Suppressor macrophage treated with lipopolysaccharide for 1 hour (primary cell): ENCODE data around the gene SEC63.
"Not testable (repeated sequence)": the region's sequence is repeated elsewhere in the genome, so short reads cannot be mapped to it uniquely, and the experiment has no call there.

Source experiments
- DNase-seq, 3 donors: peaks; one replicate each; pipeline ENCODE4 v3.0.0-alpha.2; 2020 to 2022

The SEC63 gene

DNA sequence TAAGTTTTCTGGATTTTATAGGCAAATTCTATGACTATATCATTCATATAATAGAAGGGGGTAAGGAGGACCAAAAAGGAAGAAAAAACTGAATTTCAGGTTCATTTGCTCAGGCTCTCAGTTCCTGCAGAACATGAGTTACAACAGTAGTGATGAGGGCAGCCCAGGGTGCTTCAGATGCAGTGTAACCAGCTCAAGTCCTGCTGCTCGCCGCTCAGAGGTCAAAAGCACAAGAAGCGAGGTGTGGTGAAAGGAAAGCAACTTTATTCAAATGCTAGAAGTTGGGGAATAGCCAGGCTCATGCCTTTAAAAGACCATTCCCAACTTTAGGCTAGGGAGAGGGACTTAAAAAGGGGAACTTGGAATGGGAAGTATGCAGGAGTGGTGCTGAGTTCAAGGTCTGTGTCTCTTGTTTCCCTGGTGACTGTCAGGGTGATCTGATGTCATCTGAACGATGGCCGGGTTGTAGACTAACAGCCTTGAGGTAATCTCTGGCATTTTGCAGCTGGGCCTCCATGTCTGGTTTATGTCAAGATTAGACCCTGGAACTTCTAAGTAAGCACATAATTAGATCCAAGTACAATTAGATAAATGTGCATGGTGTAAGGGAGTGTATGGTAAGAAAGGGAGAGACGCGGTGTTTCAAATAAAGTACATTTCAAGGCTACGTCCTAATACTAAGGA lies 14.5 kb upstream of the SEC63 start:
- DNase-seq: peak; percentile 11 to 22 (median 15)

DNA sequence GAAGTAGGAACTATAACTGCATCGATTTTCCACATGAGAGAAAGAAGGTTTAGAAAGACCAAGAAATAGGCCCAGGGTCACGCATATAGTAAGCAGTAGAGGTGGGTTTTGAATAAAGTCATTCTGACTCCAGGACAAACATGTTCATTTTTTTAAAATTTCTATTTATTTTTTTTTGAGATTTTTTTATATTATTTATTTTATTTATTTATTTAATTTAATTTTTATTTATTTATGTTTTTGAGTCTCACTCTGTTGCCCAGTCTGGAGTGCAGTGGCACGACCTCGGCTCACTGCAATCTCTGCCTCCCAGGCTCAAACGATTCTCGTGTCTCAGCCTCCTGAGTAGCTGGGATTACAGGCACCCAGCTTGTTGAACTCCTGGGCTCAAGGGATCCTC lies 13.2 kb upstream of the SEC63 start:
- no peak for DNase-seq

DNA sequence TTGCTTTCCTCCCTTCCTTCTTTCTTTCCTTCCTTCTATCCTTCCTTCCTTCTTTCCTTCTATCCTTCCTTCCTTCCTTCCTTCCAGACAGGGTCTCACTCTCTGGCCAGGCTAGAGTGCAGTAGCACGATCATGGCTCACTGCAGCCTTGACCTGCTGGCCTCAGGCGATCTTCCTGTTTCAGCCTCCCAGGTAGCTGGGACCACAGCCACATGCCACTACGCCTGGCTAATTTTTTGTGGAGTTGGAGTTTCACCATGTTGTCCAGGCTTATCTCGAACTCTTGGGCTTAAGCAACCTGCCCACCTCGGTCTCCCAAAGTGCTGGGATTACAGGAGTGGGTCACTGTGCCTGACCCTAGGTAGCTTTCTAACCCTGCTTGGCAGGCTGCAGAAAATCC lies 12.2 kb upstream of the SEC63 start:
- DNase-seq: no peak

DNA sequence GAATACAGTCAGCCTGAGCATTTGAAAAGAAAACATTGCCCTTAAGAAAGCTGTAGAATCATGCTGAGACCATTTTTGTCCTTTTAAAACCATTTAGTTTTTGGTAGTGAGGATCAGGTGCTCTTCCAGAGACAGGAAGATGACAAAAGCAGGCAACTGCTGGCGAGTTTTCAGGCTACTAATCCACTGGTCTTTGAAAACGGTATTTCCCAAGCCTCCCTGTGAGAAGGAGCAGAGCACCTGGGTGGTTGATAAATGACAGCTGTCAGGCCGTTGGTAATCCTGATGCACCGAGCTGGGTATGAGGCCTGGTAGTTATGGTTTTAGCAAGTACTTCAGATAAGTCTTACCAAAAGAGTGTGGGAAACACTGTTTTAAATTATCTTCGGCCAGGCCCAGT lies 10.1 kb upstream of the SEC63 start:
- DNase-seq: no peak

DNA sequence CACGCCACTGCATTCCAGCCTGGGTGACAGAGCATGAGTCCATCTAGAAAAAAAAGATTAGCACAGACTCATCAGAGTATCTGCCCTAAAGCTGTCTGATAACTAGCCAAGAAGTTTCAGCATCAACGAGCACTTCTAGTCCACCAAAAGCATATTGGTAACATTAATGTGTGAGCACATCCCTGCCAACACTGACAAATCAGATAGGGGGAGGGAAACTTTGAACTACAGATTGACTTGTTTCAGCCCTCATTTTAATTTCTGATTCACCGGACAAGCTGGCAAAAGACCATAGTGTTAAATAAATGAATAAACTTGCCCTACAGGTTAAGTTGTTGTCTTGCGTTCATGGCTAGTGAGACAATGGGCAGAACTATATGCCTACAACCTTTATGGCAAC lies 7.7 kb upstream of the SEC63 start:
- DNase-seq: no peak

DNA sequence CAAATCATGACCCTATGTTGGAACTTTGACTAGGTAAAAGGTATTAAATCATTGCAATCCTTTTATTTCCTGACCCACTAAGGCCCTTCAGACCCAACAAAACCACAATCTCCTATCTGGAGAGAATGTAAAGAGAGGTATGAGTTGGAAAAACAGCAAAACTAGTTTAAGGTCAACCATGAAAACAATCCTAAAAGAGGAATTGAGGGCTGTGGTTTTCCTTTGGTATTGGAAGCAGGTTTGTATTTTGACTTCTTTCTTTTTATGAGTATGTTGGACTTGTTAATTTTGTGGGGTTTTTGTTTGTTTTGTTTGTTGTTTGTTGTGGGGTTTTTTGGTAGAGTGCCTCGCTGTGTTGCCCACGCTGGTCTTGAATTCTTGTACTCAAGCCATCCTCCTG lies 4.7 kb upstream of the SEC63 start:
- no peak for DNase-seq

DNA sequence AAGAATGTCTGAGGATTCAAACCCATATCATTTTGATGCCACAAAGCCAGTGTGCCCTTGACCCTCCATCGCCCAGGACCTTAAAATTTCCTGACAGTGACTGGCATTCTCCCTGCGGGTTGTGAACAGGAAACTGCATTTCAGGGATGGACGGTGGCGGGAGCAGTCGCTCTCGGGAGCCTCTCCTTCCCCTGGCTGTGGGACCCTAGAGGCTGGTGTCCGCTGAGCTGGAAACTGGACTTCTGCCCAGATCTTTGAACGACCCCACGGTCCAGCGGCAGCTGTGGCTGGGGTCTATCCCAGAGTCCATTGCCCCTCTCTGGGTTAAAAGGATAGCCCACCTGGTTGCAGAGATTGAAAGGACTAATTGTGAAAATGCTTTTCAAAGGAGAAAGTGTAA lies 1.4 kb upstream of the SEC63 start:
- no peak for DNase-seq

DNA sequence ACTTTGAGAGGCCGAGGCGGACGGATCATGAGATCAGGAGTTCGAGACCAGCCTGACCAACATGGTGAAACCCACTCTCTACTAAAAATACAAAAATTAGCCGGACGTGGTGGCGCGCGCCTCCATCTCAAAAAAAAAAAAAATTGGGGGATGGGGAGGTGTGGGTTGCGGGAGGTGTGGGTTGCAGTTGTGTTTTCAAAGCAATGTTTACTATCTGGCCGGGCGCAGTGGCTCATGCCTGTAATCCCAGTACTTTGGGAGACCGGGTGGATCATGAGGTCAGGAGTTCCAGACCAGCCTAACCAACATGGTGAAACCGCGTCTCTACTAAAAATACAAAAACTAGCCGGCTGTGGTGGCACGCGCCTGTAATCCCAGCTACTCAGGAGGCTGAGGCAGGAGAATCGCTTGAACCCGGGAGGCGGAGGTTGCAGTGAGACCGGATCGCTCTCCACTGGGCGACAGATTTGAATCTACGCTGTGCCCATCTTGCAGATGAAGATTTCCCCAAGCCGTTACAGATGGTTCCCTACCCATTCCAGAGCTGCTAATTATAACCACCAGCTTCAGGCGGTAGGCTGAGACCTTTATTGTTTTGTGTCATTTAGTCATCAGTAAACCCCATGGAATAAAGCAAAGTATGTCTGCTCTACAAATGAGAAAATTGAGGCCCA lies 818 bp upstream of the SEC63 start:
- DNase-seq: not testable (repeated sequence)

DNA sequence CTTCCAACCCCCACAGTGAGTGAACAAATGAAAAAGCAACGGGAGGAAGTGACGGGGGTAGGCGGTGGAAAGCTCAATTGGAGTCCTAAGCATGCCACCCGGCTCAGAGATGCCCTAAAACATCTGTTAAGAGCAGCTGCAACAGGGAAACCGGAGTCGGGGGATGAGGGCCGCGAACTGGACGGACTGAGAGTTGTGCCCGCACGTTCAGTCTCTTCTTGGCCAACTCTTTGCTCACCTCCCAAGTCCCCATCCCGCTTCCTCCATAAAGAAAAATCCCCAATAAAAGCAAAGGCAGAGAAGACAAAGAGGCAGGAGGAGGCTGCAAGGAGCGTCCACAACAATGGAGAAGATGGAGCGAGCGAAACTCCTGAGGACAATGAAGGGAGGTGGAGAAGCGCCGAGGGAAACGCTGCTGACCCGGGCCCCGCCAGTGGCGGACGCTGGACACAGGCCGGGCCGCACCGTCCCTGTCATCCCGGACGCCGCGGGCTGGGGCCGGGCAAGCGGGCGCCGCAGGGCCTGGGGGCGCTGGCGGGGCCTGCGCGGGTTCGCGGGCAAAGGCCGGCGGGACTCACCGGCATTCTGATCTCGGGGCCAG lies 600 bp downstream of the SEC63 start:
- DNase-seq: peak; percentile 79 to 85 (median 82)

DNA sequence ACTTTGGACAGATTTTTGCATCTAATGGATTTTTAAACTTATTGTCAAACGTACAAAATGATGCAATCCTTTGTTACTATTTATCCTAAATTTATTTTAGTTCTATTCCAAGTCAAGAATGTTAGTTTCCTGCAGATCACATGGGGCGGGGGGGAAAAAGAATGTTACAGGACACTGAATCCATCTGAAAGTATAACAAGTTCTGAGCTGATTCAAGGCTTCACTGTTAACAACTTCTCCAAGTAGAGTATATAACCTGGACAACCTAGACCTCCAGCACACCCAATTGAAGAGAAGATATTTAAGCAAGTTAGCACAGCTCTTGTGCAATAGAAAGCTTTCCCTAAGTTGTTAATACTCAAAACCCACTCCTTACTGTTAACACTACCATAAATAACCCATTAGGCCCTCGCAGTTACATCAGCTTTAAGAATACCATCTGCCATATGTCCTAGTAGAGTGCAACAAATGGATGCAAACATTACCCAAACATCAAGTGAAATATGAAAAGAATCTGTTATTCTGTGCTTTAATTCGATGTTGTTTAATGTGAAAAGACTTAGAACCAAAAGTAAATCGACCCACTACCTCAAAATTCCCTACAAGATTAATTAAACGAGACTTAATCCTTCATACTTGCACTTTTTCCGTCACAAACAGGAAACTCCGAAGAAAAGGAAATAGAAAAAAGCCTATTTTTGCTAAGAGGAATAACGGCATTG lies 1.3 kb downstream of the SEC63 start:
- DNase-seq: peak; percentile 48 to 75 (median 74)

DNA sequence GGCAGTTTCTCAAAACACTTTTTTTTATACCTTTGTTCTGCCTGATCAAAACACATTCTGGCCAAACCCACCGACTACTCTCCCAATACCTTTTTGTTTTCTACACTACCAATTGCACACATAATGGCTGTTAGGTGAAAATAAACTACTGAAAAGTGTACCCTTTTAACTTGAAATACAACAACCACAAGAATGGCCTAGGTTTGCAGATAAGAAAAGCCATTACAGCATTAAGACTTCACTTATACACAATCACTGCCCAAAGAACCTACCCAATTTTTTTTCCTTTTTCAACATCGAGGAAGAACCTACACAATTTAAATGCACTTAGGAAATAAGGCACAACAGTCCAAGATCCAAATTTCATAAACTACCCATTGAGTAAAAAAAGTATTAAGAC lies 1.8 kb downstream of the SEC63 start:
- DNase-seq: no peak

DNA sequence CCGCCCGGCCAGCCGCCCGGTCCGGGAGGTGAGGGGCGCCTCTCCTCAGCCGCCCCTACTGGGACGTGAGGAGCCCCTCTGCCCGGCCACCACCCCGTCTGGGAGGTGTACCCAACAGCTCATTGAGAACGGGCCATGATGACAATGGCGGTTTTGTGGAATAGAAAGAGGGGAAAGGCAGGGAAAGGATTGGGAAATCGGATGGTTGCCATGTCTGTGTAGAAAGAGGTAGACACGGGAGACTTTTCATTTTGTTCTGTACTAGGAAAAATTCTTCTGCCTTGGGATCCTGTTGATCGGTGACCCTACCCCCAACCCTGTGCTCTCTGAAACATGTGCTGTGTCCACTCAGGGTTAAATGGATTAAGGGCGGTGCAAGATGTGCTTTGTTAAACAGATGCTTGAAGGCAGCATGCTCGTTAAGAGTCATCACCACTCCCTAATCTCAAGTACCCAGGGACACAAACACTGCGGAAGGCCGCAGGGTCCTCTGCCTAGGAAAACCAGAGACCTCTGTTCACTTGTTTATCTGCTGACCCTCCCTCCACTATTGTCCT lies 4.1 kb downstream of the SEC63 start:
- not testable (repeated sequence) for DNase-seq

DNA sequence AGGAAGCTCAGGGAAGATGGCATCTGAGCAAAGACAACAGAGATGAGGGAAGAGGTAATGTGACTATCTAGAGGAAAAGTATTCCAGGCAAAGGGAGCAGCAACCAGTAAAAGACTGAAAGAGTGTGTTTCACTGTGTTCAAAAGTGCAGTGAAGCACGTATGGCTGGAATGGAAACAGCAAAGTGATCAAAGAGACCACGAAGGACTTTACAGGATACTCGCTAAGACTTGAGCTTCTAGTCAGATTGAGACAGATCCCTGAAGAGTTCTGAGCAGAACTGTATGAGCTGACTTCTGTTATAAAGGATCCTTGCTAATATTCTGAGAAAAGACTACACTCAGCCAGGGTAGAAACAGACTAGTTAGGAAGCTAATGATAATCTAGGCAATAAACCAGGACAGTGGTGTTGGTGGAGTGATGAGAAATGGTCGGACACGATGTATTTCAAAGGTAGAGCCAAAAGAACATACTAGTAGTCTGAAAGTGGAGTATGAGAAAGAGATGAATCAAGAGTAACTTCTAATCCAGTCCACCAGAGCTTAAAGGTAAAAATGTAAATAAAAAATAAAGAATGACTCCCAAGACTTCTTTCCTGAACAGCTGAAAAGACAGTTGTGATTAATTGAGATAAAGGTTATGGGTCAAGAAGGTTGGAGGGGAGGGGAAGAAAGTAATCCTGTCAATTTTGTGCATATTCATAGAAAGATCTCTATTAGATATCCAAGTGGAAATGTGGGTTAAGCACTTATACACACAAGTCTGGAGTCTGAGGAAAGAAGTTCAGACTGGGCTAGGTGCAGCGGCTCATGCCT lies 14.2 kb downstream of the SEC63 start:
- no peak for DNase-seq

DNA sequence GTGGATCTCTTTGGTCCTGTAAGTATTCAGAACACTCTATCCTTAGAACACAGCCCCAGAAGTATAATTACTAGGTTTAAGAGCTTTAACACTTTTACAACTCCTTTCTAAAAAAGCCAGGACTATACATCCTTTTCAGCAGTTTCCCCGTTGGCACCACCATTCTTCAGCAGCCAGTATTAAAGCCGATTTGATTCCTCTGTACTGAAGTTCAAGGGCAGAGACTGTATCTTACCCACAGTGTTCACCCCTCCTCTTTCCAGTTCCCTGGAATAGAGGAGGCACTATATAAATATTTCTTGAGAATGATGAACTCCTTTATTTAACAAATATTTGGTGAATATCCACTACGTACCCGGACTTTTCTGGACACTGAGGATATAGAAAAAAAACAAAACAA lies 15.9 kb downstream of the SEC63 start:
- no peak for DNase-seq

DNA sequence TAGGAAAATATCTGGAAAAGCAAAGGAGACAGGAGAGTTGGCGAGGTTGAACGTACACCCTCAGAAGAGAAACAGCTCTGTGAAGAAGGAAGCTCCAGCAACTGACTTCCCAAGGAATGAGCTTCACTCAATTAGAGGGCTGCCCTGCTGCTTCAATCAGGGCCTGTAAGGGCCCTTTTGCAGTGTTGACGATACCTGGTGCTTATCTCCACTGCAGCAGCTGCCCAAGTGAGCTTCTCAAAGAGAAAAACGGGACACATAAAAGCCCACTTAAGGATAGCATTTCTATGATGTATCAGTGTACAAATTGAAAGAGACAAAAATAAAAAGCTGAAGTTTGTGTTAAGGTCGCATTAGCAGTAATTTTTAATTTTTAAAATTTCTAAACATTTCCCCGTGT lies 16.4 kb downstream of the SEC63 start:
- no peak for DNase-seq

DNA sequence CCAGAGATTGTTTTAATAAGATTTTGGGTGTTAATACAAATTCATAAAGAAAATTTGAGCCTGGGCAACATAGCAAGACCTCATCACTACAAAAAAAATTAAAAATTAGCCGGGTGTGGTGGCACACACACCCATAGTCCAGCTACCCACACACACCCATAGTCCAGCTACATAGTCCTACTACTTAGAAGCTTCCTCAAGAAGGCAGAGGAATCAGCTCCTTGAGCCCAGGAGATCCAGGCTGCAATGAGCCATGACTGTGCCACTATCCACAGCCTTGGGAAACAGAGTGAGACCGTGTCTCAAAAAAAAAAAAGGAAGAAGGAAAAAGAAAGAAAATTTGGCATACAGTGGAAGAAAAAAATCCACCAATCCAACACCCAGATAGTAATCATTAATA lies 16.8 kb downstream of the SEC63 start:
- peak in 1 of 3 donors; percentile 9 for DNase-seq

DNA sequence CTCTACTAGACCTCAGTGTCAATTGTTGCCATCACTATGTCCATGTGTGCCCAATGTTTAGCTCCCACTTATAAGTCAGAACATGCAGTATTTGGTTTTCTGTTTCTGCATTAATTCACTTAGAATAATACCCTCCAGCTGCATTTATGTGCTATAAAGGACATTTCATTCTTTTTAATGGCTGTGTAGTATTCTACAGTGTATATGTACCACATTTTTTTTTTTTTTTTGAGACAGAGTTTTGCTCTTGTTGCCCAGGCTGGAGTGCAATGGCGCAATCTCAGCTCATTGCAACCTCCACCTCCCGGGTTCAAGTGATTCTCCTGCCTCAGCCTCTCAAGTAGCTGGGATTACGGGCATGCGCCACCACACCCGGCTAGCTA lies 21.1 kb downstream of the SEC63 start:
- not testable (repeated sequence) for DNase-seq

DNA sequence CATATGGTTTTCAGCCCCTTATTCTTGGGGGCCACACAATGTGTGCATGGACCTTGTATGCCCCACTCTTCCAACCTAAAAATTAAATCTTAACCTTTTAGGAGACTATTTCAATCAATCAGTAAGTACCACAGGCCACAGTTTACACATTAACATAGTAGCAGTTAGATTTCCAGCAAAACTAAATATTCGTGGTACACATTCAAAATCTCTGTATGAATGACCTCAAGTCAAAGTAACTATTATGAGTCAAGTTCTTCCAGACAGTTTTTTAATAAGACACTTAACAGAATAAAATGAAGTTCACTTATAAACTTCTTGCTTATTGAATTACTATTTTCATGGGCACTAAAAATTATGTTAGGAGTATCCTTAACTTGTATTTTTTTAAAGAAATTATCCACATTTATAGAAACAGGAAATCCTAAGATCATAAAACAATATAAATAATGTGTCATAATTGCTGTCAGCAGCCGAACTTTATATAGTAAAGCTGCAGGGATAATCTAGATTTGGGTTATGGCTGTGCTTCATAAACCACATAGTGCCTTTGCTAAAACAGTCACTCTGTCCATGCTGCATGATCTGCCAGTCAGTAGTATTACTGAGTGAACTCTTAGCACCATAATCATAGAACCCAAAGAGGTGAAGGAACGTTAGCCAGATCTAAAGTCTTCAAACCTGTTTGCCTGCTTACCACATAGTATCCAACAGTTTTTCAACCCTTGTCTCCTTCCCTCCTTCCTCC lies 21.7 kb downstream of the SEC63 start:
- no peak for DNase-seq

DNA sequence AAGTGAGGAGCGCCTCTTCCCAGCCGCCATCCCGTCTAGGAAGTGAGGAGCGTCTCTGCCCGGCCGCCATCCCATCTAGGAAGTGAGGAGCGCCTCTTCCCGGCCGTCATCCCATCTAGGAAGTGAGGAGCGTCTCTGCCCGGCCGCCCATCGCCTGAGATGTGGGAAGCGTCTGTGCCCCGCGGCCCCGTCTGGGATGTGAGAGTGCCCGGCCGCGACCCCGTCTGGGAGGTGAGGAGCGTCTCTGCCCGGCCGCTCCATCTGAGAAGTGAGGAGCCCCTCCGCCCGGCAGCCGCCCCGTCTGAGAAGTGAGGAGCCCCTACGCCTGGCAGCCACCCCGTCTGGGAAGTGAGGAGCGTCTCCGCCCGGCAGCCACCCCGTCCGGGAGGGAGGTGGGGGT lies 23.8 kb downstream of the SEC63 start:
- not testable (repeated sequence) for DNase-seq

DNA sequence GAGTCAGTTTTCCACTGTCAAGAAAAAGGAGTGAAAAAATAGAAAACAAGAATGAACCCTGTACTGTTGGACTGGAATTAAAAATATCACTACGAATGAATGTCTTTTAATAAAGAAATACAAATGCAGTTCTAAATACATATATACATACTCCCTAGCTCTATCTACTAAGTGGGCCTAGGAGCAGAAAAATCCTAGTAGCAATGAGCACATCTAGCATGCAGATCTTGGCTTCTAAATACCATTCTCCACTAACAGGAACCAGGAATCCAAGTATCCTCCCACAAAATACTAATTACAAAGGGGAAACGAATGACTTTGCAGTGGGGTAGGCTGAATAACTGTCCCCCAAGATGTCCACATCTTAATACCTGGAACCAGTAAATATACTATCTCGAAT lies 25.4 kb downstream of the SEC63 start:
- DNase-seq: no peak

DNA sequence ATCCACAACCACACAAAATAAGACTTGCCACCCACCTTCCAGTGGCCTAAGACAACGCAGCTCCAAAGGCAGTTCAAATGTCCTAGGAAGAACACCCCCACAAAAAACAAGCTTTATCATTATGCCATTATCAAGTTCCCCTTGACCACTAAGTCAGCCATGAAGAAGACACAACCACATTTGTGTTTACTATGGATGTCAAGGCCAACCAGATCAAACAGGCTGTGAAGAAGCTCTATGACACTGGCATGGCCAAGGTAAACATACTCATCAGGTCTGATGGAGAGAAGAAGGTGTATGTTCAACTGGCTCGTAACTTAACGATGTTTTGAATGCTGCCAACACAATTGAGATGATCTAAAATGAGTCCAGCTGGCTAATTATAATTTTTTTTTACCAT lies 26.1 kb downstream of the SEC63 start:
- DNase-seq: no peak

DNA sequence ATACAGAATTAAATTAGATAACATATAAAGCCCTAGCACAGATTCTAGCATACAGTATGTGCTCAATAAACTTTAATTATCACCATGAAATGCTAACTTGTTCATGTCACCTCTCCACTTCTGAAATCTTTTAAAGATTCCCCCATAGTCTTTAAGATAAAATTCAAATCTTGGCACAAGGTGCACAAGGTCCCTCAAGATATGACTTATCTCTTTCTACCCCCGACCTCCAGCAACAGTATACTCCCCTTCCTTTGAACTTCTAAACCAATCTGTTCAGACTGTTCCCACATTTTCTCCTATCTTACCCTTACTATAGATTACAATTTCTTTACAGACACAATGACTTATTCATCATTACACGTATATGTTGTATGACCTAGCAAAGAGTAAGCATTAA lies 29.0 kb downstream of the SEC63 start:
- no peak for DNase-seq
